Trophoblast cell (in vitro differentiated cells and primary cell): ENCODE data around the gene DLGAP4.

Source experiments
- DNase-seq, 2 donors: peaks; one replicate each; pipeline ENCODE4 v3.0.0-alpha.2; 2016
- H2AFZ ChIP-seq: 2 replicates; pipeline ENCODE4 v1.6.1; 2013; ENCODE audit warnings: low read length, moderate library complexity, mild to moderate bottlenecking; ENCODE audit not compliant: insufficient read depth, poor library complexity
- H2AK5ac ChIP-seq: 2 replicates; pipeline ENCODE4 v1.6.1; 2013; ENCODE audit warnings: mild to moderate bottlenecking, low read length
- H2BK120ac ChIP-seq: 2 replicates; pipeline ENCODE4 v1.6.1; 2013; ENCODE audit warnings: low read length, mild to moderate bottlenecking, moderate library complexity; ENCODE audit not compliant: insufficient read depth, poor library complexity
- H2BK12ac ChIP-seq: 2 replicates; pipeline ENCODE4 v1.6.1; 2013; ENCODE audit warnings: mild to moderate bottlenecking, low read length, moderate library complexity
- H2BK5ac ChIP-seq: 2 replicates; pipeline ENCODE4 v1.6.1; 2013; ENCODE audit warnings: low read length, low read depth, moderate library complexity, mild to moderate bottlenecking; ENCODE audit not compliant: poor library complexity
- H3K14ac ChIP-seq: 2 replicates; pipeline ENCODE4 v1.6.1; 2013; ENCODE audit warnings: mild to moderate bottlenecking, low read length
- H3K18ac ChIP-seq: 2 replicates; pipeline ENCODE4 v1.6.1; 2013; ENCODE audit warnings: mild to moderate bottlenecking, low read length
- H3K23ac ChIP-seq: 2 replicates; pipeline ENCODE4 v1.6.1; 2013; ENCODE audit warnings: low read length
- H3K27ac ChIP-seq: 2 replicates; pipeline ENCODE4 v1.5.1; 2013; ENCODE audit warnings: low read depth, mild to moderate bottlenecking, inconsistent platforms, low read length, moderate library complexity
- H3K27me3 ChIP-seq: 2 replicates; pipeline ENCODE4 v1.6.1; 2013; ENCODE audit warnings: inconsistent platforms, mild to moderate bottlenecking, low read length, moderate library complexity; ENCODE audit not compliant: insufficient read depth
- H3K36me3 ChIP-seq, 2 experiments: 1 replicate in 1 of 2; 2 replicates in 1 of 2; pipeline ENCODE4 v1.6.1; 2013; ENCODE audit warnings: low read length in 2 of 2, mild to moderate bottlenecking in 2 of 2, moderate library complexity in 1 of 2; ENCODE audit not compliant: insufficient read depth in 2 of 2, control insufficient read depth in 1 of 2
- H3K4ac ChIP-seq: 2 replicates; pipeline ENCODE4 v1.6.1; 2013; ENCODE audit warnings: low read depth, mild to moderate bottlenecking, low read length, moderate library complexity
- H3K4me1 ChIP-seq, 2 experiments: 1 replicate in 1 of 2; 2 replicates in 1 of 2; pipeline ENCODE4 v1.6.1; 2013; ENCODE audit warnings: low read length in 2 of 2, mild to moderate bottlenecking in 2 of 2, moderate library complexity in 1 of 2; ENCODE audit not compliant: insufficient read depth in 2 of 2, control insufficient read depth in 1 of 2
- H3K4me2 ChIP-seq: 2 replicates; pipeline ENCODE4 v1.6.1; 2013; ENCODE audit warnings: inconsistent platforms, mild to moderate bottlenecking, low read length, moderate library complexity
- H3K4me3 ChIP-seq: 2 replicates; pipeline ENCODE4 v1.5.1; 2013; ENCODE audit warnings: mild to moderate bottlenecking, low read depth, low read length, inconsistent platforms
- H3K79me1 ChIP-seq: one replicate; pipeline ENCODE4 v1.6.1; 2013; ENCODE audit warnings: low read length
- H3K79me2 ChIP-seq: 2 replicates; pipeline ENCODE4 v1.6.1; 2013; ENCODE audit warnings: low read length, mild to moderate bottlenecking; ENCODE audit not compliant: control insufficient read depth, insufficient read depth, poor library complexity
- H3K9ac ChIP-seq: 2 replicates; pipeline ENCODE4 v1.6.1; 2013; ENCODE audit warnings: mild to moderate bottlenecking, low read length
- H3K9me3 ChIP-seq: 2 replicates; pipeline ENCODE4 v1.6.1; 2013; ENCODE audit warnings: low read depth, mild to moderate bottlenecking, control low read depth, inconsistent platforms, low read length; ENCODE audit not compliant: insufficient read depth
- H4K12ac ChIP-seq: 2 replicates; pipeline ENCODE4 v1.6.1; 2013; ENCODE audit warnings: low read depth, mild to moderate bottlenecking, low read length, moderate library complexity
- H4K8ac ChIP-seq: 2 replicates; pipeline ENCODE4 v1.6.1; 2013; ENCODE audit warnings: low read depth, mild to moderate bottlenecking, low read length, moderate library complexity
- H4K91ac ChIP-seq: one replicate; pipeline ENCODE4 v1.6.1; 2013; ENCODE audit warnings: low read depth, mild to moderate bottlenecking, low read length, moderate library complexity
- WGBS: extraction: QIAGEN DNeasy Blood & Tissue Kit; methylation state at CpG from one replicate; pipeline ENCODE4 v1.1.7; 2013; ENCODE audit warnings: missing lambda C conversion rate; ENCODE audit not compliant: insufficient read length, insufficient coverage; ENCODE audit errors: extremely low coverage; 5-methylcytosine and 5-hydroxymethylcytosine counted together

The DLGAP4 gene

DNA sequence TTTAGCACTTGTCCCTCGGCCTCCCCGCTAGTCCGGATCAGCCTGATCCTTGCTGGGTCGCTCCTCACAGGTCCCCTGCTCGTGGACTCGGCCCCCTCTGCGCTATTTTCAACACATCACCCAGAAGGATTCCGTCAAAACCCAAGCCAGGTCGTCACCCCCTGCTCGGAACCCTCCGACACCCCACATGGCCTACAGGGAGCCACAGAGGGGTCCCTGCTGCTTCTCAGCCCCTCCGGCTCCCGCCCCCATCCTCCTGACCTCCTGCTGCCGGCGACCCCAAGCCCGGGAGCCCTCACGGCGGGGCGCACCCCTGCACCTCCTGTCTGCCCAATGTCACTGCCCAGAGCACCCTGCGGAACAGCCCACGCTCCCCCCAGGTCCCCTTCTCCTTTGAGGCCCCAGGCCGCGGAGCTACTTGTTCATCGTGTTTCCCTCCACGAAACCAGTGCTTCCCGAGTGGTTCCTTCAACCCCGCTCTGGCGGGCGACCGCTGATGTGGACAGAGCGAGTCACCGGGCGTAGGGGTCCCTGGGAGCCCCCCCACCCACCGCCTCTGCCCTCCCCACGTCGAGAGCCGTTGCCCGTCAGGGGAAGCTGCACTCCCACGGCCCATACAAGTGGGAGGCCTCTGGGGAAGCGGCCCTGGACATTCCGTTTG lies 234.5 kb downstream of the DLGAP4 start:
- Histone ChIP-seq H2BK5ac (peak overlapping the region; percentile 73), H4K91ac (peak overlapping the region; percentile 93)
- no CpG with 5 or more reads among the region's 41 CpGs for WGBS

DNA sequence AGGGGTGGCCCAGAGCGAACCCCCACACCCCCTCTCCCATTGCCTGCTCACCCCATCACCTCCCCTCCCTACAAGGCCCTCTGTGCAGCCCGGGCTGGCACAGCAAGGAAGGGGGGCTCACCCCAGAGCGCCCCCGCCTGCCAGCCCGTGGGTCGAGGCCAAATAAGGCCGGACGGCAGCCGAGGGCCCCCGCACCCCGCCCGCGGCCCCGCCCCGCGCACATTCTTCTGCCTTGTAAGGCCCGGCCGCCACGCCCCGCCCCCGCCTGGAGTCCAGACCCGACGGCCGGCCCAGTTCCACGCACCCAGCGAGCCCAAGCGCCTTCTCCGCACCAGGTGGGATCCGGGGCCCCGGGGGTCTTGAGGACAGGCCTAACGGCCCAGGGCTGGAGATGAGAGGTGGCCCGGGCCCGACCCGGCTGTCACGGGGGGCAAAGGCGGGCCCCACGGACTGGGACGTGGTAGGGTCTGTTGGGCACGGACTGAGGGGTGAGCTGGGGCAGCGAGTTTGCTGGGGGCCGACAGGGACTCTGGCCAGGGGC lies 235.2 kb downstream of the DLGAP4 start, which contains the start of gene MYL9:
Gene MYL9 (plus strand): TSS at position 293 of the 541 bp plus-strand sequence. CDS start 3,366 bp downstream, outside the sequence.
- peak within 1 kb of the TSS; percentile 99 for H3K4ac ChIP-seq
- peaks cover 26% of the 10 kb centered on the region for H3K79me1 ChIP-seq
- DNase-seq, result peak in 1 of 2 donors; percentile 21
- peak within 1 kb of the TSS; percentile 94 for H2AK5ac ChIP-seq
- peaks cover 3% of the 10 kb centered on the region for H3K9me3 ChIP-seq
- peak within 1 kb of the TSS; percentile 99 for H3K14ac ChIP-seq
- H2BK120ac ChIP-seq, result peak within 1 kb of the TSS; percentile 95
- H3K4me2 ChIP-seq, result peak within 1 kb of the TSS; percentile 80
- H3K9ac ChIP-seq, result peak within 1 kb of the TSS; percentile 89
- peak within 1 kb of the TSS; percentile 89 for H3K4me3 ChIP-seq
- peak within 1 kb of the TSS; percentile 96 for H3K18ac ChIP-seq
- peaks cover 29% of the 10 kb centered on the region for H3K79me2 ChIP-seq
- no peak within 1 kb of the TSS for H3K23ac ChIP-seq
- H3K36me3 ChIP-seq, result peaks cover 19 to 23% of the 10 kb centered on the region in 2 experiments
- H3K27ac ChIP-seq, result peak within 1 kb of the TSS; percentile 80
- peaks cover 30 to 32% of the 10 kb centered on the region in 2 experiments for H3K4me1 ChIP-seq
- H4K8ac ChIP-seq, result peak within 1 kb of the TSS; percentile 87
- peak within 1 kb of the TSS; percentile 98 for H2BK5ac ChIP-seq
- H3K27me3 ChIP-seq, result no peaks in the 10 kb centered on the region
- peak within 1 kb of the TSS; percentile 94 for H4K12ac ChIP-seq
- H2AFZ ChIP-seq, result peak within 1 kb of the TSS; percentile 80
- WGBS, result no CpG with 5 or more reads among the region's 41 CpGs
- peak within 1 kb of the TSS; percentile 98 for H4K91ac ChIP-seq
- H2BK12ac ChIP-seq, result peak within 1 kb of the TSS; percentile 74

More for the DNA sequence above, 234.5 kb downstream of the DLGAP4 start:
- Histone ChIP-seq H4K12ac (peak overlapping the region; percentile 12), H3K4me1 (peaks cover 29 to 30% of the 10 kb centered on the region in 2 experiments), H2BK120ac (peak overlapping the region; percentile 79), H3K4me3 (peak overlapping the region; percentile 89), H3K36me3 (peaks cover 13 to 16% of the 10 kb centered on the region in 2 experiments), H3K27me3 (no peaks in the 10 kb centered on the region), H3K14ac (peak overlapping the region; percentile 83), H2BK12ac (peak overlapping the region; percentile 29), H3K23ac (no peak overlapping the region), H3K4ac (peak overlapping the region; percentile 77), H3K18ac (peak overlapping the region; percentile 87), H3K4me2 (peak overlapping the region; percentile 69), H2AFZ (peak overlapping the region; percentile 73), H3K79me1 (peaks cover 26% of the 10 kb centered on the region), H2AK5ac (peak overlapping the region; percentile 21), H3K9me3 (peaks cover 3% of the 10 kb centered on the region), H3K9ac (peak overlapping the region; percentile 89), H4K8ac (peak overlapping the region; percentile 87), H3K27ac (peak overlapping the region; percentile 8), H3K79me2 (peaks cover 29% of the 10 kb centered on the region)
- DNase-seq, result no peak

DNA sequence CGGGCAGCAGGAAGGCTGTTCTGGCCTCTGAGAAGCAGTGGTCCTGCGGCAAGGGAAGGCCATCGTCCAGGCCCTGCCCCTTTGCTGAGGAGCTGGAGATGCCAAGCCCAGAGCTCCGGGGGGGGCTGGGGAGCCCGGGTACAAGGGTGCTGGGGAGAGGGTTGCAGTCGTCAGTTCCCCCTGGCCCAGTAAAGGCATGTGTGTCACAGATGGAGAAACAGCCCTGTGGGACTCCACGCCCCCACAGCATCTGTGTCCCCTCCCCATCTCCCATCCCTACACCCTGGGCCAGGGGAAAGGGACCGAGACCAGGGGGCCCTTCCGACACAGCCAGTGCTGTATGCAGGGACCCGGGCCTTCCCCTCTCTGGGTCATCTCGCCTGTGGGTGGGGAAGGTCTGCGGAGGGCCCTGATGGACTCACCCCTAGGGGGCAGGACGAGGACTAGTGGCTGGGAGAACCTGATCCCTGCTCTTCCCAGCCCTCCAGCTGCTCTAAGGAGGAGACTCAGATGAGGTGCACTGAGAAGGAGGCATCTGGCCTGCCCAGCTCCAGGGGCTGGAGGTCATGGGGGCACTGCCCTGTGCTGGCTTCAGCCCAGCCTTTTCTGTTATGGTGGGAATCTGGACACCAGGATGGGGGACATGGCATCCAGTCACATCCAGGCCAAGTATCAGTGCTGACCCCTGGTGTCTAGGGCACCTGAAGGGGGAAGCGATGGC lies 235.8 kb downstream of the DLGAP4 start:
- Histone ChIP-seq H2AFZ (peak overlapping the region; percentile 80), H4K12ac (peak overlapping the region; percentile 94), H3K4ac (peak overlapping the region; percentile 99), H2BK12ac (peak overlapping the region; percentile 74), H3K4me1 (peaks cover 30 to 33% of the 10 kb centered on the region in 2 experiments), H2BK120ac (peak overlapping the region; percentile 95), H2BK5ac (peak overlapping the region; percentile 98), H4K91ac (peak overlapping the region; percentile 98), H3K23ac (no peak overlapping the region), H3K18ac (peak overlapping the region; percentile 96), H3K27ac (peak overlapping the region; percentile 80), H3K9ac (peak overlapping the region; percentile 88), H3K9me3 (peaks cover 3% of the 10 kb centered on the region), H3K79me2 (peaks cover 29% of the 10 kb centered on the region), H3K36me3 (peaks cover 23 to 27% of the 10 kb centered on the region in 2 experiments), H4K8ac (peak overlapping the region; percentile 87), H3K14ac (peak overlapping the region; percentile 99), H3K4me3 (peak overlapping the region; percentile 89), H3K79me1 (peaks cover 26% of the 10 kb centered on the region), H3K27me3 (no peaks in the 10 kb centered on the region), H3K4me2 (peak overlapping the region; percentile 80), H2AK5ac (peak overlapping the region; percentile 94)
- no CpG with 5 or more reads among the region's 14 CpGs for WGBS
- no peak for DNase-seq

DNA sequence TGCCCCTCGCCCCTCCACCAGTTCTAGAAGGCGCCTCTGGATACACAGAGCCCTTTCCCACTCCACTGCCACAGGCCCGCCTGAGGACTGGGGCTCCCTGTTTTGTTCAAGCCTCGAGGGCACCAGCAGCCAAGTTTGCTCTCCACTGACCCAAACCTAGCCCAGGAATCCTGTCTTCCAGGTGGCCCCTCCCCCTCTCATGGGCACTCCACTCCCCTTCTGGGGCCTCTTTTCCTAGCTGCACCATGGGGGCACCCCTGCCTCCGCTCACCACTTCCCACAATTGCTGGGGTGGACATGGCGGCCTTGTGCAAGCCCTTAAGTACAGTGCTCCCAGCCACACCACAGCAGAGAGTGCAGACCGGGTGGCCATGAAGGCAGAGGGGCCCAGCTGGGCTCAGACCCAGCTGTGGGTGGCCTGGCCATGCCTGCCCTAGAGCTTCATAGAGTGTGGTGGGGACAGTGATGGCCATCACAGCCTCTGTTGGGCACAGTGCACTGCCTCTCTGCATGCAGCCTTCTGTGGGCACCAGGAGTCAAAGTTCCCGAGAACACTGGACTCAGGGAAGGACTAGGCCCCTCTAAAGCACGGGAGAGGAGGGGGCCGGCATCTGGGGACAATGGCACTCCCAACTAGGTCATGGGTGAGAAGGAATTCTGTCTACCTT lies 236.5 kb downstream of the DLGAP4 start:
- Histone ChIP-seq H3K4ac (peak overlapping the region; percentile 99), H4K12ac (no peak overlapping the region), H3K4me2 (peak overlapping the region; percentile 80), H3K23ac (no peak overlapping the region), H2AFZ (no peak overlapping the region), H3K79me2 (peaks cover 29% of the 10 kb centered on the region), H3K9ac (peak overlapping the region; percentile 88), H3K14ac (peak overlapping the region; percentile 50), H4K91ac (no peak overlapping the region), H3K79me1 (peaks cover 26% of the 10 kb centered on the region), H3K4me1 (peaks cover 30 to 33% of the 10 kb centered on the region in 2 experiments), H2BK120ac (no peak overlapping the region), H3K18ac (peak overlapping the region; percentile 44), H3K9me3 (peaks cover 3% of the 10 kb centered on the region), H3K27ac (peak overlapping the region; percentile 80), H3K4me3 (peak overlapping the region; percentile 89), H2BK5ac (peak overlapping the region; percentile 11), H3K27me3 (no peaks in the 10 kb centered on the region), H3K36me3 (peaks cover 28 to 33% of the 10 kb centered on the region in 2 experiments), H2AK5ac (peak overlapping the region; percentile 23), H4K8ac (no peak overlapping the region), H2BK12ac (peak overlapping the region; percentile 4)
- DNase-seq, result no peak
- WGBS, result no CpG with 5 or more reads among the region's 10 CpGs
